Progenitor cell of endocrine pancreas (in vitro differentiated cells): ENCODE results near the gene HNRNPA1. TPM values are rescaled to one million over a fixed set of nuclear protein-coding genes. Genes with fewer than 3 reads are reported as not detected.

ENCODE experiments used
- DNase-seq: peaks from one replicate; pipeline ENCODE4 v3.0.0; 2021; ENCODE audit warnings: low spot score; ENCODE audit not compliant: unreplicated experiment
- H3K27ac Mint-ChIP-seq: 2 replicates; pipeline ENCODE4 v1.8.0; 2021; ENCODE audit warnings: mild to moderate bottlenecking, moderate library complexity, mixed read lengths
- H3K27me3 Mint-ChIP-seq: 2 replicates; pipeline ENCODE4 v1.8.0; 2021; ENCODE audit warnings: mixed read lengths
- H3K36me3 Mint-ChIP-seq: 2 replicates; pipeline ENCODE4 v1.8.0; 2022; ENCODE audit warnings: mixed read lengths; ENCODE audit not compliant: insufficient read depth
- H3K4me1 Mint-ChIP-seq: 2 replicates; pipeline ENCODE4 v1.8.0; 2021; ENCODE audit warnings: low read depth, mixed read lengths
- H3K4me3 Mint-ChIP-seq: 2 replicates; pipeline ENCODE4 v1.8.0; 2021; ENCODE audit warnings: low read depth, mild to moderate bottlenecking, moderate library complexity, mixed read lengths
- H3K9me3 Mint-ChIP-seq: 2 replicates; pipeline ENCODE4 v1.8.0; 2021; ENCODE audit warnings: low read depth, mixed read lengths
- CTCF ChIP-seq: fragments of 200-600 bp; sonication (generic); IDR thresholded peaks from one replicate; pipeline ENCODE4 v1.5.0; 2021; ENCODE audit warnings: antibody characterized with exemption, mild to moderate bottlenecking; ENCODE audit not compliant: unreplicated experiment
- total RNA-seq: library from RNA; stranded (reverse); gene quantifications from 2 replicates; pipeline ENCODE4 v1.2.1, GENCODE V29; 2021

The HNRNPA1 gene
- total RNA-seq, 1 donor from 2014 or later, result 2,551 TPM

GRCh38 chr12:54253240-54253639, 27.3 kb upstream of the HNRNPA1 start:
- Mint-ChIP-seq H3K9me3 (no peaks in the 10 kb centered on the region), H3K4me1 (peaks cover 10% of the 10 kb centered on the region), H3K36me3 (peaks cover 28% of the 10 kb centered on the region), H3K27me3 (no peaks in the 10 kb centered on the region), H3K27ac (no peak overlapping the region), H3K4me3 (no peak overlapping the region)
- no peak for DNase-seq
- no peak for TF ChIP-seq CTCF

GRCh38 chr12:54257332-54257731, 23.2 kb upstream of the HNRNPA1 start:
- peaks cover 35% of the 10 kb centered on the region for H3K4me1 Mint-ChIP-seq
- no peaks in the 10 kb centered on the region for H3K9me3 Mint-ChIP-seq
- DNase-seq, result no peak
- TF ChIP-seq CTCF, result no peak
- H3K4me3 Mint-ChIP-seq, result no peak overlapping the region
- H3K27me3 Mint-ChIP-seq, result no peaks in the 10 kb centered on the region
- H3K36me3 Mint-ChIP-seq, result peaks cover 12% of the 10 kb centered on the region
- H3K27ac Mint-ChIP-seq, result peak overlapping the region; percentile 76

- Mint-ChIP-seq H3K4me1 (peaks cover 41% of the 10 kb centered on the region), H3K9me3 (no peaks in the 10 kb centered on the region), H3K27me3 (no peaks in the 10 kb centered on the region), H3K36me3 (peaks cover 9% of the 10 kb centered on the region), H3K27ac (peak overlapping the region; percentile 76), H3K4me3 (peak overlapping the region; percentile 75)
- DNase-seq, result no peak
- no peak for TF ChIP-seq CTCF
Measured at GRCh38 chr12:54258201-54258681, 22.3 kb upstream of the HNRNPA1 start.

GRCh38 chr12:54259194-54260011, 21.1 kb upstream of the HNRNPA1 start:
- Mint-ChIP-seq H3K9me3 (no peaks in the 10 kb centered on the region), H3K4me1 (peaks cover 41% of the 10 kb centered on the region), H3K36me3 (peaks cover 8% of the 10 kb centered on the region), H3K4me3 (peak overlapping the region; percentile 75), H3K27me3 (no peaks in the 10 kb centered on the region), H3K27ac (peak overlapping the region; percentile 98)
- DNase-seq, result peak; percentile 65
- TF ChIP-seq CTCF, result no peak

- peaks cover 47% of the 10 kb centered on the region for H3K4me1 Mint-ChIP-seq
- TF ChIP-seq CTCF, result no peak
- no peak overlapping the region for H3K4me3 Mint-ChIP-seq
Measured at GRCh38 chr12:54261815-54262402, 18.6 kb upstream of the HNRNPA1 start.

More at GRCh38 chr12:54261815-54262402, 18.6 kb upstream of the HNRNPA1 start:
- Mint-ChIP-seq H3K9me3 (no peaks in the 10 kb centered on the region), H3K27ac (peak overlapping the region; percentile 88), H3K36me3 (peaks cover 3% of the 10 kb centered on the region), H3K27me3 (no peaks in the 10 kb centered on the region)
- DNase-seq, result no peak
